Esophagus squamous epithelium (tissue), 5 donors: ENCODE data around the gene LRRC45. TPM values are rescaled to one million over a fixed set of nuclear protein-coding genes. Genes with fewer than 3 reads are reported as not detected.

Experiments
- DNase-seq: peaks from one replicate; lab custom pipeline; 2025; lab: John Stamatoyannopoulos, UW
- H3K27ac ChIP-seq, 4 donors: fragments of 200-600 bp; sonication (generic); one replicate each; pipeline ENCODE4 v1.5.1; 2016 to 2019; ENCODE audit warnings: mild to moderate bottlenecking in 1 of 4
- H3K27me3 ChIP-seq, 4 donors: fragments of 200-600 bp; sonication (generic); 1 replicate in 3 of 4; 2 replicates in 1 of 4; pipeline versions ENCODE4 v1.5.1 to v1.6.0; 2017 to 2021; ENCODE audit warnings: antibody characterized with exemption in 1 of 4
- H3K36me3 ChIP-seq, 3 donors: fragments of 200-600 bp; sonication (generic); one replicate each; pipeline ENCODE4 v1.5.1; 2016 to 2019
- H3K4me1 ChIP-seq, 3 donors: fragments of 200-600 bp; sonication (generic); one replicate each; pipeline ENCODE4 v1.5.1; 2017 to 2019
- H3K4me3 ChIP-seq, 4 donors: fragments of 200-600 bp; sonication (generic); 1 replicate in 3 of 4; 2 replicates in 1 of 4; pipeline ENCODE4 v1.5.1; 2016 to 2019; ENCODE audit warnings: mild to moderate bottlenecking in 2 of 4, moderate library complexity in 1 of 4
- H3K9me3 ChIP-seq, 3 donors: fragments of 200-600 bp; sonication (generic); one replicate each; pipeline ENCODE4 v1.5.1; 2016 to 2019
- CTCF ChIP-seq, 6 experiments: fragments of 450-650 bp in 4 of 6; fragments of 200-600 bp in 2 of 6; sonication (generic) in 2 of 6; IDR thresholded peaks; one replicate each; pipeline ENCODE4 v1.5.1; 2016 to 2019; ENCODE audit warnings: antibody characterized with exemption in 6 of 6, mild to moderate bottlenecking in 4 of 6, moderate library complexity in 4 of 6
- POLR2A ChIP-seq, 4 donors: fragments of 450-650 bp; IDR thresholded peaks; one replicate each; pipeline ENCODE4 v1.6.1; 2017; ENCODE audit warnings: antibody characterized with exemption in 4 of 4, mild to moderate bottlenecking in 4 of 4, moderate library complexity in 3 of 4
- WGBS, 2 donors: methylation state at CpG; one replicate each; pipeline ENCODE4 v1.1.5; 2018; 5-methylcytosine and 5-hydroxymethylcytosine counted together
- intact Hi-C: fragments of 100-400 bp; cut with DNase I; formaldehyde crosslinking; loops from one replicate; pipeline ENCODE4 v1.15.0; 2022
- total RNA-seq, 4 donors: library from RNA; depleted of rRNA; stranded (reverse); fragments of >200 nt; gene quantifications; one replicate each; pipeline ENCODE4 v1.1.0, GENCODE V29; 2016
- donor health status: DM: yes; HTN: yes; CAD: no.

The LRRC45 gene
- total RNA-seq, 4 donors from 2014 or later = 9.7 to 21.2 (median 18.3) TPM

- no peak overlapping the region for H3K4me3 ChIP-seq
- TF ChIP-seq CTCF (IDR thresholded peaks at IDR 0.05) (no peak), POLR2A (IDR thresholded peaks at IDR 0.05) (no peak)
- peaks cover 6 to 50% (median 20%) of the 10 kb centered on the region in 3 donors for H3K4me1 ChIP-seq
- intact Hi-C loops = no loop called here
- no peaks in the 10 kb centered on the region for H3K9me3 ChIP-seq
- WGBS, 2 donors = 87% methylated on average over 9 to 16 of the region's 17 CpGs
- no peak for DNase-seq
- peaks cover 0 to 12% (median 0%) of the 10 kb centered on the region in 3 donors for H3K36me3 ChIP-seq
- no peak overlapping the region for H3K27ac ChIP-seq
- no peaks in the 10 kb centered on the region for H3K27me3 ChIP-seq
Observed at GRCh38 chr17:82001571-82002056, 21.5 kb upstream of the LRRC45 start.

GRCh38 chr17:82003411-82004381 is 19.4 kb upstream of the LRRC45 start:
- H3K27ac ChIP-seq = peak overlapping the region in 2 of 4 donors; percentile 58 to 63
- peaks cover 0 to 2% (median 0%) of the 10 kb centered on the region in 3 donors for H3K36me3 ChIP-seq
- TF ChIP-seq POLR2A (IDR thresholded peaks at IDR 0.05) (no peak), CTCF (IDR thresholded peaks at IDR 0.05) (no peak)
- no peak for DNase-seq
- H3K27me3 ChIP-seq = no peaks in the 10 kb centered on the region
- peak overlapping the region in 1 of 4 donors; percentile 17 for H3K4me3 ChIP-seq
- H3K4me1 ChIP-seq = peaks cover 6 to 53% (median 22%) of the 10 kb centered on the region in 3 donors
- 27 to 32% methylated on average over 24 to 27 of the region's 53 CpGs for WGBS, 2 donors
- intact Hi-C loops = no loop called here
- no peaks in the 10 kb centered on the region for H3K9me3 ChIP-seq

GRCh38 chr17:82004517-82005455 is 18.3 kb upstream of the LRRC45 start:
- WGBS, 2 donors = 93% methylated on average over 3 of the region's 41 CpGs; no CpG with 5 or more reads in 1 of the 2 donors
- Histone ChIP-seq H3K36me3 (peaks cover 0 to 10% (median 0%) of the 10 kb centered on the region in 3 donors), H3K9me3 (no peaks in the 10 kb centered on the region), H3K27ac (peak overlapping the region in 2 of 4 donors; percentile 58 to 63), H3K4me3 (no peak overlapping the region), H3K27me3 (no peaks in the 10 kb centered on the region), H3K4me1 (peaks cover 6 to 53% (median 22%) of the 10 kb centered on the region in 3 donors)
- TF ChIP-seq CTCF (IDR thresholded peaks at IDR 0.05) (no peak), POLR2A (IDR thresholded peaks at IDR 0.05) (no peak)
- no peak for DNase-seq
- intact Hi-C loops = no loop called here

- TF ChIP-seq CTCF (IDR thresholded peaks at IDR 0.05) (no peak), POLR2A (IDR thresholded peaks at IDR 0.05) (no peak)
- Histone ChIP-seq H3K9me3 (no peaks in the 10 kb centered on the region), H3K4me1 (peaks cover 6 to 44% (median 22%) of the 10 kb centered on the region in 3 donors), H3K4me3 (no peak overlapping the region), H3K36me3 (peaks cover 0 to 17% (median 0%) of the 10 kb centered on the region in 3 donors), H3K27me3 (no peaks in the 10 kb centered on the region), H3K27ac (no peak overlapping the region)
- 76% methylated on average over 11 of the region's 30 CpGs; no CpG with 5 or more reads in 1 of the 2 donors for WGBS, 2 donors
- intact Hi-C loops = no loop called here
- DNase-seq = no peak
Observed at GRCh38 chr17:82005701-82006348, 17.3 kb upstream of the LRRC45 start.
